ENCODE data around the gene ZNF697.
"Not testable (repeated sequence)": the region's sequence is repeated elsewhere in the genome, so short reads cannot be mapped to it uniquely, and the experiment has no call there.

The ZNF697 gene

DNA sequence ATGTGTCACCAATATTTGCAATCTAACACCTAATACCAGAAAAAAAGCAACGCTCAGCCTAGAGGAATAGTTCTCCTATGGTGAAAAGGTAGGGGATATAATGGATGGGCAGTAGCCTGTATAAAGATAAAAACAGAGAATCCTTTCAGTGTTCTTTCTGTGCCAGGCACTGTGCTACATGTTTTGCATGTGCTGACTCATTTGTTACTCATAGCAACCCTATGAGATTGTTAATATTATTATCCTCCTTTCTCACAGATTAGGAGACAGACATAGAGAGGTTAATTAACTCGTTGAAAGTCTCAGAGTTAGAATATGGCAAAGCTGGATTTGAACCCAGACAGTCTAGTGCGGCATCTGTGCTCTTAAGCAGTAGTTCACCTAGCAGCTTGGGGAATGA lies 45.3 kb downstream of the ZNF697 start:
- not testable (repeated sequence) for DNase-seq (ENCODE audit: low read depth)

DNA sequence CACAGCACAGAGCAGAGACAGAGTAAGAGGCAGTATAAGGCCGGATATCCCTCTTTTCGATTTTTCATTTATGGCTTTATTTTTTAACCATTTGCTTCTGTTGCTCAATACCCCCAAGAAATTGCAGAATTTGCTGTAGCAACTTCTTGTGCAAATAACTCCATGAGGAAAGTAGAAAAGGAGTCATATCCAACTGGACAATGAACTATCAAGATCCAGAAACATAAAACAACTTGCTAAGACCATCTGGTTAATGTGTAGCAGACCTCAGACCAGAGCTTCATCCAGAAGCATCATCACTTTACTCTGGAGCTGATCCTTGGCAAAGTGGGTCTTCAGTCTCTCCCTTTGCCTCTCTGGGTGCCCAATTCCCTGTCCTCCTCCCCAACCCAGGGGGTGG lies 45.9 kb downstream of the ZNF697 start:
- DNase-seq (ENCODE audit: low read depth): no peak

DNA sequence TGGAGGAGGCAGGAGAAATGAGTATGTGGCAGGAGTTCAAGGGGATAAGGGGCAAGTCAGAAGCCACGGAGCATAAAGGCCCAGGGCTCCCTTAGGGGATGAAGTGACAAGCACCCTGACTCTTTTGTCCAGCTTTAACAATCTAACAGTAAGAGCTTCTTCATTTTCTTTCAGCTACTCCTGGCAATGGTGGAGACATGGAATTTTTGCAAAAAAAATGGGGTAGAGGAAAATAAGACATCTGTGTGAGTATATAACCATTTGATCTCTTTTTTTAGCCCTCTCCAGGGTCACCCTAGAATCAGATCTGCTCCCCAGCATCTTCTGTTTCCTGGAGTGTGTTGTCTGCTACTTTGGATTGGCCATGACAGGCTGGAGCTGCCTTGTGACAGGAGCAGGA lies 47.1 kb downstream of the ZNF697 start:
- DNase-seq (ENCODE audit: low read depth): no peak

DNA sequence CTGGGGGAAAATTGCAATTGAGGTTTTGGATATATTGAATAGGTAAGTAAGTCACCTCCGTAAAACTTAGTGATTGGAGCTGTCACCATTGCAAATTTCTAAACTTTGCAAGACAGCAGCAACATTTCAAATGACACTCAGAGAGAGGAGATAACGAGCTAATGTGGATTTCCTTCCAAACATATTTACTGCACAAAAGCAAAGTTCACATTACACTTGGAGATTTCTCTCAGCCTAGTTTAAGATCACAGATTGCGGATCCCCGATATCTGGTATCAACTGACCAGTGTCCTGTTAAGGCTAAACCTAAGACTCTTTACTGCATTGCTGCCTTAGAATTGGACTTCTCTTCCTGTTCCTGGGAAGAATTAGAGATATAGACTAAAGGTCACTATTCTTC lies 47.5 kb downstream of the ZNF697 start:
- no peak for DNase-seq (ENCODE audit: low read depth)

DNA sequence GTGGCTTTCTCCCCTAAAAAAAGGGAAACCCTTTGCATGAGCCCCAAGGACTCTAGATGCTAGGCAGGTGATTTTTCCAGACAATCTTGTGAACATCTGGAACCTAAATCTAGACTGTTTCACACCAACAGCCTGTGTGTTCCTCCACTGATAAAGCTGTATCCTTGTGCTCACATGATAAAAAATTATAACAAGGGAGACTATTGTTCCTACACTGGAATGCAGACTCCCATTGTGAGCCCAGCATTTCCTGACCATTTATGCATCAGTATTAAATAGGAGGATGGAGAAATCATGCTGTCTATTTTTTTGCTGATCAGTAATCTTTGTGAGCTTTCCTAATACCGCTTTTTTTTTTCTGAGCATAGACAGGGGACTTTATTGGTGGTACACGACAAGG lies 52.5 kb downstream of the ZNF697 start:
- no peak for DNase-seq (ENCODE audit: low read depth)

DNA sequence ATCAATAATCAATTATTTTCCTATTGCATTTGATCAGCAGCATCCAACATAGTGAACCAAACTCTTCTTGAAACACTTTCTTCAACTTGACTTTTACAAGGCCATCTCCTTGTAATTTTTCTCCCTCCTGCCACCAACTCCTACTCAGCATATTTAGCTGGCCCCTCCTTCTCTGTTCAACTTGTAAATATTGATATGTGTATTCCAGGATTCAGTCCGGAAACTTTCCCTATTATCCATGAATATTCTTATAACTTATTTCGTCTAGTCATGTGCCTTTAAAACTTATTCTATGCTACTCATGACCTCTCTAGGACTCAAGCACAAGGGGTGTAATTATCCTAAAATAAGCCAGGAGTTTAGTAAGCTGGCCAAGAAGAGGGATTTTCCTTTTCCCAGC lies 52.9 kb downstream of the ZNF697 start:
- no peak for DNase-seq (ENCODE audit: low read depth)

DNA sequence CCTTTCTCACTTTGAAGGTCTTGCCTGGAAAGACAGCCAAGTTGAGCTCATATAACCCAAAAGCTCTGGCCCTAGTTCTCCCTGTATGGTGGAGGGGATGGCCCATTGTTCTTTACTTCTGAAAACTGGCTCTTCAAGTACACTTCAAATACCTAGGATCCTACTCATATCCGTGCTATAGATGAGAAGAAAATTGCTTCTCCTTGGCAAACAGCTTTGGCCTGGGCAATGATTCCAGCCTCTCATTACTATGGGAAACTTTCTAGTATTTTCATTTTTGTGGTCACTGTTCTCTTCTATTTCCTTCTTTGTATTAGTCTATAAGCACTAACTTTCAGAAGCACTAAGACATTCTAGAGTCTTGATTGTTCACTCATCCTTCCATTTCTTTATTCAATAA lies 53.7 kb downstream of the ZNF697 start:
- no peak for DNase-seq (ENCODE audit: low read depth)

DNA sequence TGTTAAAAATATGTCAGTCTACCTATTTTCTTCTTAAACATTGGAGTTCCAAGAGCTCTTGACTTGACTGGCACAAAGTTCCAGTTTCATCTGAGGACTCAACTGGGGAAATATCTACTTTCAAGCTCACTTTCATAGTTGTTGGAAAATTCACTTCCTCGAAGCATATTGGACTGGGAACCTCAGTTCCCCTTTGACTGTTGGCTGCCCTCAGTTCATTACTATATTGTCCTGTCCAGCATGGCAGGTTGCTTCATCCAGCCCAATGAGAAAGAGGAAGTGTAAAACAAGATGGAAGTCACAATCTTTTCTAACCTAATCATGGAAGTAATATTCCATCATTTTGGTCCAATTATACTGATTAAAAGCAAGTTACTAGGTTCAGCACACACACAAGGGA lies 54.3 kb downstream of the ZNF697 start:
- DNase-seq (ENCODE audit: low read depth): no peak

DNA sequence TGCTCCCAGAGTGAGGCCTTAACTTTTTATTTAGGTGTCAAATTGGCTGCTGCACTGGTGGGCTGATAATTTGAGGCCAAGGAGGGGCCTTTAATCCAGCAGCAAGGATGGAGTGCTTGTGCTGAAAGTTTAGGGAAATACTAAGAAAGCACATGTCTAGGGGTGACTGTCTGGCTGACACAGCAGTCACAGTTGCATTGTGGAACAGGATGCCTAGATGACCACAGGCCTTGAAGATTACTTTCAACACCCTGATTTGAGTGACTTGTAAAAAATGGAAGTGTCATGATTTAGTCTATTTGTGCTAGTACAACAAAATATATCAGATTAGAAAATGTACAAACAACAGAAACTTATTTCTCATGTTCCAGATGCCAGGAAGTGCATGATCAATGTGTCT lies 57.7 kb downstream of the ZNF697 start:
- DNase-seq (ENCODE audit: low read depth): no peak

DNA sequence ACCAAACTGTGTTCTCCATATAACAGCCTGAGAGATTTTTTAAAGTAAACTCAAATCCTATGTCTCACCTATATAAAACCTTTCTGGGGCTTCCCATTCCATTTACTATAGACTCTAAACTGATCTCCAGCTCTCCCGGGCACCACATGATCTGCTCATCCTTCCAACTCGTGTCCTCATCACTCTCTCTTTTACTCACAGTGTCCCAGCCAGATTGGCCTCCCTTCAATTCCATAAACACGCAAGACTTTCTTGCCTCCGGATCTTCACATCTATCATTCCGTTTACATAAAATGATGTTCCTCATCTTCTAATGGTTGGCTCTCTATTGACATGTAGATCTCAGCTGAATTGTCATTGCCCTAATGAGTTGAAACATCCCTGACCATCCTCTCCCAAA lies 59.4 kb downstream of the ZNF697 start:
- DNase-seq (ENCODE audit: low read depth): no peak

DNA sequence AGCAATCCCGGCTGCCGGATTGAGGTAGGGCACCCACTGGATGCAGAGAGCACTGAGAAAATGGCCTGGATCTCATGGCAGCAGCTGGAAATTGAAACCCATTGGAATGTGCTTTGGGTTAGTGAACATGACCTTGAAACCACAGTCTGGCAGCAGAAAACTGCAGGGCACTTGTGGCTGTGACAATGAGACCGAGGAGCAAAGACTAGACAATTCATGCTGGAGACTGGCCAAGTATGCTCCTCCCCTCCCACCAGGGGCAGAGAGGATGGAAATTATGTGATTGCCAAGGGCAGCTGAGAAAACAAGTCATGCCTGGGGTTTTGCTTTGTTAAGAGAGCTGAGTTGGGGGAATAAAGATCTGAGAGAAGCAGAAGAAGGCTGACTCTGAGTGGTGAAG lies 60.7 kb downstream of the ZNF697 start:
- DNase-seq (ENCODE audit: low read depth): no peak

DNA sequence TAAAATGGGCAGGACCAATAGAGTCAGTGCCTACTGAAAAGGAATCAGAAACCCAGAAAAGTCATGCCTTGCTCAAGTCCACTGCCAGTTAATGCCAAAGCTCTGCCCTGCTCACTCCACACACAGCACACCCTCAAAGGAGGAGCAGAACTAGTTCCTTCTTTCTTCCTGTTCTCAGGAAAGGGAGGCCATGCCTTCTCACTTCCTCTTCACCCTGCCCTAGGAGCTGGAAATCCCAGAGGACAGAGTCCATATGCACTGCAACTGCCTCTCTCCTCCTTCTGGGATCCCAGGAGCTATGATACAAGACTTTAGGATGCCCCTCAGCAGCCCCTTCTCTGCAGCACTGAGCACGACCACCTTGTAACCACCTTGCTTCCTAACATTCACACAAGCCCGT lies 62.3 kb downstream of the ZNF697 start:
- DNase-seq (ENCODE audit: low read depth): not testable (repeated sequence)

DNA sequence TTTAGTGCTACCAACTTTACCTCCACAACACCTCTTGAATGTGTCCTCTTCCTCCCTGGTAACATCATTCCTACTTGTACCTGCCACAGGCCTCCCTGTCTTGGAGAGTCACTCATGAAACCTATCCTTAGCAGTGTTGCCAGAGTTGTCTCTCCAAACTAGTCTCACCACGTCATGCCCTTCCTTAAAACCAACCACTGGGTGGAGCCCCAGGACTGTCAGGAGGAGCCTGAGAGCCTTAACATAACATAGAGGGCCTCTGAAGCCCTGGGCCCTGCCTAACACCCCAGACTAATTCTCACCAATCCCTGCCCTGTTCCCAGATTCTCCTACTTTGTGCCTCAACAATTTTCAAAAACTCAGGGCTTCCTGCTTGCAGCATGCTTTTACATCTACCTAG lies 65.3 kb downstream of the ZNF697 start:
- DNase-seq (ENCODE audit: low read depth): no peak

DNA sequence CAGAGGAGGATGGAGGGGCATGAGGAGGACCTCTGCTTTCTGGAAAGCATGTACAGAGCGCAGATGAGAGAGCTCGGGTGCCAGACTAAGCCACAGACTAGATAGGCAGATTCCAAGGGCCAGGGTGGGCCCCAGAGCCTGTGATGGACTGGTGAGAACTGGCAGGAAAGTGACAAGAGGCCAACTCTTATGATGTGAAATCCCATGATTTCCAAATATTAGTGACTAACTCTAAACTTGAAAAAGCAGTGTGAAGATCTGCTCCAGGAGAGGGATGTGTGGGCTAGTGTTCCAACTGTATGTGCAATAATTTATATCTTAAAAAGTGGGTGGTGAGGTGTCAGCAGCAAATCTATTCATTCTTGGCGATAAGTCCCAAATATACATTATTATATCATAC lies 67.0 kb downstream of the ZNF697 start:
- not testable (repeated sequence) for DNase-seq (ENCODE audit: low read depth)

DNA sequence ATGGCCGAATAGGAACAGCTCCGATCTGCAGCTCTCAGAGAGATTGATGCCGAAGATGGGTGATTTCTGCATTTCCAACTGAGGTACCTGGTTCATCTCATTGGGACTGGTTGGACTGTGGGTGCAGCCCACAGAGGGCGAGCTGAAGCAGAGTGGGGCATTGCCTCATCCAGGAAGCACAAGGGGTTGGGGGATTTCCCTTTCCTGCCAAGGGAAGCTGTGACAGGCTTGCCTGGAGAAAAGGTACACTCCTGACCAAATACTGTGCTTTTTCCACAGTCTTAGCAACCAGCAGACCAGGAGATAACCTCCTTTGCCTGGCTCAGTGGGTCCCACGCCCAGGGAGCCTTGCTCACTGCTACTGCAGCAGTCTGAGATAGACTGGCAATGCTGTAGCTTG lies 74.2 kb downstream of the ZNF697 start:
- no peak for DNase-seq (ENCODE audit: low read depth)

DNA sequence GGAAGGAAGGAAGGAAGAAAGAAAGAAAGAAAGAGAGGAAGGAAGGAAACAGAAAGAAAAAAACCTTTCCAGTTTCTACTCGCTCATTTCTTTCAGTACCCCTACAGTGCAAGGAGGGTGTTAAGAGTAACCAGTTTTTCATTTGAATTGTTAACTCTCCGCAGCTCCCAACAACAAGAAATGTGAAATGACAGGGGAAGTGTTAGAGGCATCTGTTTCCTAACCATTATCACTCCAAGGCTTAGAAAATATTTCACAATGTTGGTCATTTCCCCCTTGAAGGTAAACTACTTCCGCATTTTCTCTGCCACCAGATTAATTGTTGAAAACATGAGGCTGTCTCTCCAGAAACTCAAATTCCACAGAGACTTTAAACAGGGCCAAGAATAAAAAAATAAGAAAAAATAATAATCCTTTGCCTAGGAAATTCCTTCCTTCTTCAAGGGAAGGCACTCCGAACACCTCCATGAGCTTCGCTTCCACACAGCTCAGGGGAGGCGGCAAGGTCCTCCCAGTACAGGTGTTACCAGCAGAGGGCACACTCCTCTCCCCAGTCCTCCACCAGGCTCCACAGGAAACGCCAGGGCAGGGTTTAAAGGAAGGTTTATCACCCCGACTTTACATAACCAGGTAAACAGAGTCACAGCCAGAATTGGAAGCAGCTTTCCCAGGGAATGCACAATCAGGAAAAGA lies 78.0 kb downstream of the ZNF697 start:
- not testable (repeated sequence) for DNase-seq (ENCODE audit: low read depth)

Data from activated gamma-delta T cell treated with anti-CD3 and anti-CD28 coated beads, Interleukin-2, amount 50 U/mL, for 16 hours (primary cell).